ENCODE measurements around the gene INSYN2B.
"Not testable (repeated sequence)": the region's sequence is repeated elsewhere in the genome, so short reads cannot be mapped to it uniquely, and the experiment has no call there.

Gene INSYN2B

DNA sequence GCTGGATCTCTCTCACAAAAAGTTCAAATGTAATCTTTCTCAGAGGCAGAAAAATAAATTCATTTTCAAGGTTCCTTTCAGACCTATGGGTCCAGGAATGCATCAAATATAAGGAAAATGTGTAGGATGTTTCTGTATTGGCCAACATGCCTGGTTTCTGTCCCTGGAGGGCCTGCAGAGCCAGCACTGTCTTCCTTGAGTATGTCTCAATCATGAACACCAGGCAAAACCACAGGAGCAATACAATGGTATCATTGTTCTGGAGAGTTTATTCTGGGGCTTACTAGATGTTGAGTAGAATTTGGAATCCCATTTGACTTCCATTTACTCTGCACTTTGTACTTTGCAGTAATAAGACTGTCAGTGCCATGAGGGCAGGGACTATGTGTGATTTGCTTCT, 23.5 kb downstream of the INSYN2B start:
- FAIRE-seq (no peak), DNase-seq (ENCODE audit: insufficient read length, low spot score) (peak; percentile 22)
- no peak for TF ChIP-seq POLR2A (IDR thresholded peaks at IDR 0.05; ENCODE audit: low read depth, low read length)

DNA sequence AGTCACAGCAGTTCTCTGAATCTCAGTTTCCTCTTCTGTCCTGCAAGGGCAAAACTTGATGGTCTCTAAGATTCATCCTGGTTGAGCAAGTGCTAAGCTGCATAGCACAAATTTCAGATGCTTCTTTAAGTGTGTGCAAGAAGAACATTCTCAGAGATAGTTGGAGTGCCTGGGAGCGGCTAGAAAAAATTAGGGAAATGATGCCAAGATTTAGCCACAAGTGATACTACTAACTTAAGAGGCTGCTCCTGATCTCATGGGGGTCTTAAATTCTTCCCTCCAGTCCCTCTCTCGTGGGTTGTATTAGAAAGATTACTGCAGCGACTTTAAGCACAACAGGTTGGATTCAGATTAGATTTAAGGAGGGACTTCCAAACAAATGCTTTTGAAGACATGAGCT, 24.2 kb downstream of the INSYN2B start:
- TF ChIP-seq POLR2A (IDR thresholded peaks at IDR 0.05; ENCODE audit: low read depth, low read length) = no peak
- FAIRE-seq = no peak
- no peak for DNase-seq (ENCODE audit: insufficient read length, low spot score)

DNA sequence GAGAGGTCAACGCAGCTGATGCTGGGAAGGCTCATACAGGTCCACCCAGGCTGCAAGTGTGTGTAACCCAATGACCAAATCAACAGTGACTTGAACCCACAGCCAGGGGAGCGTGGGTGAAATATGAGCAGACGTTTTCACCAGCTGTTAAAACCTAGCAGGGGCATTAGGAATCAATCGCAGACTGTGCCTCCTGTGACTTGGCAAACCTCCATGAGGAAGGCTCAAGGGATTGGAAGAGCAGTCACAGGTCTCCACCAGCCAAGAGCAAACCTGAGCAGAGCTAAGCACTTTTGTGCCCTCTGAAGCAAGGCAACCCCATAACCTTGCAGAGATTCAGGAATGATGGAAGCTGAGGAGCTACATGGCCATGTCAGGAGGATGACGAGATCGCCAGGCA, 25.5 kb downstream of the INSYN2B start:
- FAIRE-seq (no peak), DNase-seq (ENCODE audit: insufficient read length, low spot score) (no peak)
- TF ChIP-seq POLR2A (IDR thresholded peaks at IDR 0.05; ENCODE audit: low read depth, low read length) = no peak

DNA sequence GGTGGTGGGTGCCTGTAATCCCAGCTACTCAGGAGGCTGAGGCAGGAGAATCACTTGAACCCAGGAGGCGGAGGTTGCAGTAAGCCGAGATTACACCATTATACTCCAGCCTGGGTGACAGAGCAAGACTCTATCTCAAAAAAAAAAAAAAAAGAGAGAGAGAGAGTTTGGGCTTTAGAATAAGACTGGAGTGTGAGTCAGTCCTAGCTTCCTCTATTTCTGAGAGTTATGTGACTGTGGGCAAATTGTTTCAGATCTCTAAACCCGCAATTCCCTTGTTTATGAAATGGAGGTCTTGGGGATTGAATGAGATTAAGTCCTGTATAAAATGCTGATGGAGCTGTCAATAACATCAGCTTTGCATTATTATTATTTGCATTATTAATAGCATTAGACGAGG, 27.1 kb downstream of the INSYN2B start:
- FAIRE-seq; DNase-seq (ENCODE audit: insufficient read length, low spot score): not testable (repeated sequence)

DNA sequence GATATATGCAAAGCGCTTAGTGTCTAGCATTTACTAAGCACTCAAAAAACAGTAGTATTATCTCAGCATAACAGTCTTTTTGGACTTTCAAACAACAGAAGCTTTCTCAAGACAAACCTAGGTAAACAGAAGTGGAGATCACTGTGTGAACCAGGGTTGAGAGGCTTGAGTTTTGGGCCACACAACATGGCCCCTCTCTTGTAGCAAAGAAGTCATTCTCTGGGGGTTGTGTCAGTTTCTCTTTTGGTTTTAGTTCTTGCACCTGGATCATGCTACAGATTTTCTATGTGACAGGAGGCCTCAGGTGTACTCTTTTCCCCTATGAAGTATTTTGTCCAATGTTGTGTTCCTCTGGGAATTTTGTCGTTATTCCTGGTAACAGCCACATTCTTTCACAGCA, 30.0 kb downstream of the INSYN2B start:
- FAIRE-seq (no peak), DNase-seq (ENCODE audit: insufficient read length, low spot score) (no peak)
- TF ChIP-seq POLR2A (IDR thresholded peaks at IDR 0.05; ENCODE audit: low read depth, low read length) = no peak

DNA sequence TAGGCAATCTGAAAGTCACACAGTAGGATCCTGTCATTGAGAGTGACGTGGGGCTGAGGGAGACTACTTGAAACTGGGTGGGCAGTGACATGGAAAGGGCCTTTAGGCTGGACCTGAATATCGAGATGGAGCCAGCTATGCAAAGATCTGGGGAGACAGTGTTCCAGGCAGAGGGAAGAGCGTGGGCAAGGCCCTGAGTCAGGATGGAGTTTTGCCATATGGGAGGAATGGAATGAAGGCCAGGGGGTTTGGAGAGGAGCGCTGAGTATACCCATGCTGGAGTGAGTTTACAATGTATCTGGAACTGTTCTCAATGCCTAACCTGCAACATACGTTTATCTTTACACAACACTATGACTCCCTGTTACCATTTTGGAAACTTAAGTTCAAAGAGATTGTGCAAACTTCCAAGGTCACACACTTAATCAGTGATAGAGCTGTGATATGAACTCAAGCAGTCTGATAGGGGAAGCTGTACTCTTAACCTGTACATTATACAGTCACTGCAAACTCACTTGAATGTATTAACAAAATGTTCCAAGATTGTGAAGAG, 33.5 kb downstream of the INSYN2B start:
- no peak for TF ChIP-seq POLR2A (IDR thresholded peaks at IDR 0.05; ENCODE audit: low read depth, low read length)
- no peak for FAIRE-seq
- no peak for DNase-seq (ENCODE audit: insufficient read length, low spot score)

DNA sequence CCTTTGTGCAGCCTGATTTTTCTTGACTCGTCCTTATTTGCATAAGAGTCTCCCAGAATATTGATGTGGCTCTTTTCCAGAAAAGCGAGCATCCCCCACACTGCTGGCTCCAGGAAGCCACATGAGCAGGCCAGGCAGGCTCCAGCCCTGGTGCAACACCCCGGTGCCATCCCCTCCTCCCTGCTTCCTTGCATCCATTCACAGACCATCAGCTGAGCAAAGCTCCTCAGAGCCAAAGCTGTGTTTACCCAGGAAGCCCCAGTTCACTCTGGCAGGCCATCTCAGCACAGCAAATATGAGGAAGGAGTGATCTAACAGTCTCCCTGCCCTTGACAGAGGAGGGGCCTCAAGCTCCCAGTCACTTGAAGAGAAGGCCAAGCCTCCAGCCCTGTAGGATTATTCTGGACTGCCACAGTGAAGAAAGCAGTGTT, 34.4 kb downstream of the INSYN2B start:
- FAIRE-seq (no peak), DNase-seq (ENCODE audit: insufficient read length, low spot score) (no peak)
- no peak for TF ChIP-seq POLR2A (IDR thresholded peaks at IDR 0.05; ENCODE audit: low read depth, low read length)

DNA sequence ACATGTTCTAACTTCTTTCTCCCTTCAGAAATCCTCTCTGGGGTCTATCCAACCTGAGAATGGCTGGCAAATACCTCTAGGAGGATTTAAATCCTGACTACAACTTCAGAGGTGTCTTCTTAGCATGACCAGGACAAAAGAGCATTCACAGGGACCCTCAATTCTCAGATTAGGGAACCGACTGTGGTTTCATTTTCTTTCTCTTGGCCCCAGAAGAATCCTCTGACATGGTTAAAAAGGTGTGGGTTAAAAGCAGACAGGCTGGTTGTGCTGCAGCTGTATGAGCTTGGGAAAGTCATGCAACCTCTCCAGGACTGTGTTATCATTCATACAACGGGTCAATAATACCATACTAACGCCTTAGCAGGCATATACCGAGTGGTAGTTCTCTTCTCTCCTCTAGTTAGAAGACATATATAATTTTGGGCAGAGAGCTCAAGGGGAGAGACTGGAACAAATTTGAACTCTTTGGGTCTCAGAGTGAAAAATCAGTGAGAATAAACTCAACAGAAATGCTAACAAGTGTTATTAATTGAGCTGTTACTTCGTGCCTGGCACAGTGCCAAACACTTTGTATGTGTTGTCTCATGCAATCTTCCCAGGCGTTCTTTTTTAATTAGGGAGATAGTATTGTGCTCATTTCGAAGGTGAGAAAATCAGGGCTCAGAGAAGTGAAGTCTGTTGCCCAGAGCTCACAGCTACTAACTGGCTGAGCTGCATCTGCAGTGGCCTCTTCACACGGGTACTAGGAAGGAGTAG, 35.2 kb downstream of the INSYN2B start:
- no peak for TF ChIP-seq POLR2A (IDR thresholded peaks at IDR 0.05; ENCODE audit: low read depth, low read length)
- DNase-seq (ENCODE audit: insufficient read length, low spot score) (no peak), FAIRE-seq (no peak)

DNA sequence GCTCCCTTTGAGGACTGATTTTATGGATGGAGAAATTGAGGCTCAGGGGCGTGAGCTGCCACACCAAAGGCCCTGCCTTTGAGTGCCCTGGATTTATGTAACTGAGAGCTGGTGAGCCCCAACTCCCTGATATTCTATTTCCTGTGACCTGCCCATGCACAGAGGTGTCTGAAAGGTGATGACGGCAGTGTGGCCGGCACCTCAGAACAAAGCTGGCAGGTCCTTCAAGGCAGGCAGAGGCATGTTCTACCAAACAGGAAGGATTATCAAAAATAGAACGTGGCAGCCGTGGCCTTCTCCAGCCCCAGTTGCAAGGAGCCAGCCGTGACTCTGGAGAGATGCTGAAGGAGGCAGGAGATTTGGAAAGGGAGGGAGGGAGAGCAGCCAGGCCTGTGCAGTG, 36.2 kb downstream of the INSYN2B start:
- no peak for FAIRE-seq
- DNase-seq (ENCODE audit: insufficient read length, low spot score) = no peak
- TF ChIP-seq POLR2A (IDR thresholded peaks at IDR 0.05; ENCODE audit: low read depth, low read length) = no peak

DNA sequence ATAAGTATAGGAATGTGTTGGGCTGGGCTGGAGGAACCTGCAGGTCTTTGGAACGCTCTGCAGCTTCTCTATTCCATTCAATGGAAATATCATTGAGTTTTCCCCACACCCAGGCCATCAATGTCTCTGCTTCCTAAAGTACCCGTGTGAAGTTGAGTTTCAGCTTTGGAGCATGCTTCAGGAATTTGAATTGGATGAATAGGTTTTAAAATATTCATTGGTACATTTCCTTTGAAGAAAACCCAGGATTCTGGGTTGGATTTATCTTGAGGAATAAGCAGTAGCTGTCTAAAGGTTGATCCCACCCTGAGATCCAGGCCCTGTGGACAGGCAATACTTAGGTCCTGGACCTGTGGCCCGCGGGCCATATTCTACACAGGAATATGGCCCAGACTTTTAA, 37.3 kb downstream of the INSYN2B start:
- DNase-seq (ENCODE audit: insufficient read length, low spot score) = no peak
- FAIRE-seq = no peak

DNA sequence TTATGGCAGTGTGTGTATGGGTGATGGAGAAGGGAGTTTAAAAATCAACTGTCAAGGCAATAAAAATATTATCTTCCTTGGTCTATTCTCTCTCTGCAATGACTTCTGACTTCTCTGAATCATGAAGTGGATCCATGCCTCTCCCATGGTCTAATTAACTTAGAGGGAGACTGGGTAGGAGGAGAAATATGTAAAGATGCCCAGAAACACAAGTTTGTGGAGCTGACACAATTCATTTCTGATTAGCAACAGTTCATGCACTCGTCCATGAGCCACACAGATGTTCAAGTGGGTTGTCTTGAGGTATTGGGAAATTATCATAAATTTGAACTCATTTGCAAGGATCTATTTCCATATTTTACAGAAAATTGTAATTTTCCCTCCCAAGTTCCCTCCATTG, 38.1 kb downstream of the INSYN2B start:
- FAIRE-seq = no peak
- no peak for TF ChIP-seq POLR2A (IDR thresholded peaks at IDR 0.05; ENCODE audit: low read depth, low read length)
- DNase-seq (ENCODE audit: insufficient read length, low spot score) = no peak

More for the DNA sequence above, 37.3 kb downstream of the INSYN2B start:
- TF ChIP-seq POLR2A (IDR thresholded peaks at IDR 0.05; ENCODE audit: low read depth, low read length) = no peak

DNA sequence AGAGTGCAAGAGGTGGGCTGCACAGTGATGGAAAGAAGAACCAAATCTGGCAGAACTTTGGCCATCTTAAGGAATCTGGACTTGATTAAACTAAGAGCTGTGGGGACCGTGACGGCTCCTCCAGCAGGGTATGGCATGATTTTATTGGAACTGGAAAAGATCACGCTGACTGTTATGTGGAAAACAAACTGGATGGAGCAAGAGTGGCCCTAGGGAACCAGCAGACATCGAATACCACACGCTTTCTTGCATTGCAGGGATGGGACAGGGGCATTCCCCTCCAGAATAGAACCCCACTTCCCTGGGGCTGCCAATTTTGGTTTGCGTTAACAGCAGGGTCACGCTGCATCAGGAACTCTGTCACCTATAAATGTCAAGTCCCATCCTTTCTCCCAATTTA, 38.8 kb downstream of the INSYN2B start:
- FAIRE-seq (no peak), DNase-seq (ENCODE audit: insufficient read length, low spot score) (no peak)
- TF ChIP-seq POLR2A (IDR thresholded peaks at IDR 0.05; ENCODE audit: low read depth, low read length) = no peak

DNA sequence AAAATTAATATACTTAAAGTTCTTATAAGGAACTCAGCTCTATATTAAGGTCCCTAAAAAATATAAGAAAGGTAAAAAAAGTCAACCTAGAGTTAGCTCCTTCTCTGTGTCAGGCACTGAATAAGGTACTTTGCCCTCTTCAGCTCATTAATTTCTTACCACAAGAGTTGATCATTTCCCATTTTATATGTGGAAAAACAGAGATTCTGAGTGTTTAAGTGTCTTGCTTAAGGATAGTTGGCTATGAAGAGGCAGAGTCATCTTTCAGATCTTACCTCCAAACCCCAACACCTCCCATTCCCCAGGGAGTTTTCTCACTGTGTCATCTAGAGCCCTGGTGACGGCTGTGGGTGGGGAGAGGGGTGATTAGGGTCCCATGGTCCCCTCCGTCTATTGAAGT, 40.6 kb downstream of the INSYN2B start:
- no peak for TF ChIP-seq POLR2A (IDR thresholded peaks at IDR 0.05; ENCODE audit: low read depth, low read length)
- FAIRE-seq (no peak), DNase-seq (ENCODE audit: insufficient read length, low spot score) (no peak)

DNA sequence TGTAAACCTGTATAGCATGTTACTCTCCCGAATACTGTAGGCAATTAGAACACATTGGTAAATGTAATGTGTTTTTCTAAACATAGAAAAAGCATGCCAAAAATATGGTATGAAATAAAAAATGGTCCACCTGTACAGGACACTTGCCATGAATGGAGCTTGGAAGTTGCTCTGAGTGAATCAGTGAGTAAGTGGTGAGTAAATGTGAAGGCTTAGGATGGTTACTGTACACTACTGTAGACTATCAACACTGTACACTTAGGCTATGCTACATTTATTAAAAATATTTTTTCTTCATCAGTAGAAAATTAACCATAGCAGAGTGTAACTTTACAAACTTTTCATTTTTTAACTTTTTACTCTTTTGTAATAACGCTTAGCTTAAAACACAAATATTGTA, 41.9 kb downstream of the INSYN2B start:
- TF ChIP-seq POLR2A (IDR thresholded peaks at IDR 0.05; ENCODE audit: low read depth, low read length) = no peak
- FAIRE-seq = no peak
- DNase-seq (ENCODE audit: insufficient read length, low spot score) = no peak

DNA sequence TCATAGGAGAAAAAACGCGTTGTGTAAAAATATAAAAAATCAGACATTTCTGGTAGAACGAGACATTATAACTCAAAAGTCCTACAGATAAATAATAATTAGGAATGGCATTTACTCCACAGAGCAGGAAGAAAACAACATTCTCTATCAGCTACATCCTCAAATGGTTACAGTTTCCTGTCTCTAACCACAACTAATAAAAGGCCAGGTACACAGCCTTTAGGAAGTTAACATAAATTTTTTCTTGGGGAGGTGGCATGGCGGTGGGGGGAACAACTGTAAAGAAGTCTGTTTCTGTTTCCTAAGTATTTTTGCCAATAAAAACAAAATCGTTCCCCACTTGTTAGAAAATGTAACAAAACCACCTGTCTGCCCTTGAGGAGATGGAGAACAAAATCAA, 44.5 kb downstream of the INSYN2B start:
- DNase-seq (ENCODE audit: insufficient read length, low spot score) = no peak
- no peak for TF ChIP-seq POLR2A (IDR thresholded peaks at IDR 0.05; ENCODE audit: low read depth, low read length)
- no peak for FAIRE-seq
